GM11168 (cell line): ENCODE data around the gene SPINT2.

Experiments
- in situ Hi-C: fragments of 300-500 bp; cut with MboI; formaldehyde crosslinking; loops from one replicate; pipeline ENCODE4 v1.12.0; 2022; ENCODE audit warnings: low sequenced_read_pairs; ENCODE audit not compliant: unreplicated experiment

Gene SPINT2

DNA sequence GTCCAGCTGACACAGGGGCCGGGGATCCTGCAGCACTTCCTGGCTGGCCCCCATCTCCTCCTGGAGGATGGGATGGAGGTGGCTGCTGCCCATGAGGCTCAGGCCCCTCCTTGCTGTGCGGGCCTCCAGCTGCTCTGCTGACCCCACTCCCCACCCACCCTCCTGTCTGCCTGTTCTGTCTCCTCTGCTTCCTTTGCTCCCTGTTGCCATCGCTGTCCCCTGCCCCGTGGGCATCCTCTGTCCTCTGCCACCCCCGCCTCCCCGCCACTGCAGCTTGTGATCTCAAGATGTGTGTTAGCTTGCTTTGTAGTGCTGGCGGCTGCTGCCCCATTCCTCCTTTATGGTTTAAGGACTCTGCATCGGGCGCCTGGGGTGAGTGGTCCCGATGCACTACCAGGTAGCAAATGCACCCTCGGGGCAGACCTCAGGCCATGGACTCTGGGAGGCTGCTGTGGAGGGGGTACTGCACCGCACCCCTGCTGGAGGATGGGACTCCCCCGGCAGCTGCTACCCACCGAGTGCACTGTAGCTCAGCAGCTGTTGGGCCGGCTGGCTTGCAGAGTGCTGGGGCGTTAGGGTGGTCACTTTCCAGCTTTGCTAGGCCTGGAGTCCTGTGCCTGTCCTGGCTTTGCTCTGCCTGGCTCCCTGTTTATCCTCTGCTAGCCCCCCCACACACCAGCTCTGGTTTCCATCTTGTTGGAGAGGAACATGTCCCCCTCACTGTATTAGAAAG is 23.9 kb downstream of the SPINT2 start:
- in situ Hi-C loops = no loop called here

DNA sequence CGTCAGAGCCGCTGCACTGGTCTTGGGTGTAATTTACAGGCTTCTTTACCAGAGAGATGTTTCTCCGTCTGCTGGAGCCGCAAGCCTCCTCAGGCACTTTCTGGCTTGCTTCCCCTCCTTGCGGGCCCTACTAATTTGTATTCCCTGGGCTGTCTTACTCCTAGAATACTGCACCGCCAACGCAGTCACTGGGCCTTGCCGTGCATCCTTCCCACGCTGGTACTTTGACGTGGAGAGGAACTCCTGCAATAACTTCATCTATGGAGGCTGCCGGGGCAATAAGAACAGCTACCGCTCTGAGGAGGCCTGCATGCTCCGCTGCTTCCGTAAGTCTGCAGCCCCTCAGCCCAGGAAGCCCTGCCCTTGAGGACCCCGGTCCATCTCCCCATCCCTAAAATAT is 25.6 kb downstream of the SPINT2 start:
- in situ Hi-C loops = no loop called here

DNA sequence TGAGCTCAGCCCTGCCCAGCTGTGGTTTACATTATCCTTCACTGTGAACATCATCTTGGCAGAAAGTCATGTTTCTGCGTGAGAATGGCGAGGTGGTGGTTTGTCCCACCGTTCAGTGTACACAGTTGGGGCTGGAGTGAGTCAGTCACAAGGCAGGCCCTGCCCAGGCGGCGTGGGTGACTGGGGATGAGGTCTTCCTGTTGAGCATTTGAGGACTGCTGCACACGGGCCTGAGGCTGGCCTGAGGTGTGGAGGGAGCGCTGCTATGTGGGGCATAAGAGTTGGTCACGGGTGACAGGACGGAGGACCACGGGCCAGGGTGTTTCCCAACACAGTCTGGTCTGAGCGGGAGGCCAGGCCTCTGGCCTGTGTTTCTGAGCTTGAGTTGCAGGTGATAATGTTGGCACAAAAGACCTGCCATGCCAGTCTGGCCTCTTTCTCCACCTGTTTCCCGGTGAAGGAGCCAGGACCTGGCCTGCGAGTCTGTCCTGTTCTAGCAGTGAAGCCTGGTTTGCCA is 26.3 kb downstream of the SPINT2 start:
- in situ Hi-C loops = no loop called here

DNA sequence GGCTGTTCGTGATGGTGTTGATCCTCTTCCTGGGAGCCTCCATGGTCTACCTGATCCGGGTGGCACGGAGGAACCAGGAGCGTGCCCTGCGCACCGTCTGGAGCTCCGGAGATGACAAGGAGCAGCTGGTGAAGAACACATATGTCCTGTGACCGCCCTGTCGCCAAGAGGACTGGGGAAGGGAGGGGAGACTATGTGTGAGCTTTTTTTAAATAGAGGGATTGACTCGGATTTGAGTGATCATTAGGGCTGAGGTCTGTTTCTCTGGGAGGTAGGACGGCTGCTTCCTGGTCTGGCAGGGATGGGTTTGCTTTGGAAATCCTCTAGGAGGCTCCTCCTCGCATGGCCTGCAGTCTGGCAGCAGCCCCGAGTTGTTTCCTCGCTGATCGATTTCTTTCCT is 27.5 kb downstream of the SPINT2 start:
- in situ Hi-C loops = no loop called here

DNA sequence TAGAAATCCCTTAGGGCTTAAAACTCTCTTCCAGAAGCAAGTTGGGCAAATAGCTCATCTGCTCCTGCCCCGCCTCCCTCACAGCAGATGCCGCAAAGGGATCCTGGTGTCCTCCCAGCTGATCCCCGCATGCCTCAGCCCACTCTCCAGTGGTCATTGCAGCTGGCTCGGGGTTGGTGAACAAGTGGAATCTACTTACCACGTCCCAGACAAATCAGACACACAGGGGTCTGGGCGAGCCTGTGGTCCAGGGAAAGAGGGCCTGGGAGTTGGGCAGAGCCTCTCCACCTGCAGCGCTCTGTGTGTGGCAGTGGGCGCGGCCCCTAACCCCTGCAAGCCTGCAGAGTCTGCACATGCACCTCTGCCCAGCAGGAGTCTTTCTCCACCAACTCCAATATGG is 28.9 kb downstream of the SPINT2 start:
- in situ Hi-C loops = no loop called here

DNA sequence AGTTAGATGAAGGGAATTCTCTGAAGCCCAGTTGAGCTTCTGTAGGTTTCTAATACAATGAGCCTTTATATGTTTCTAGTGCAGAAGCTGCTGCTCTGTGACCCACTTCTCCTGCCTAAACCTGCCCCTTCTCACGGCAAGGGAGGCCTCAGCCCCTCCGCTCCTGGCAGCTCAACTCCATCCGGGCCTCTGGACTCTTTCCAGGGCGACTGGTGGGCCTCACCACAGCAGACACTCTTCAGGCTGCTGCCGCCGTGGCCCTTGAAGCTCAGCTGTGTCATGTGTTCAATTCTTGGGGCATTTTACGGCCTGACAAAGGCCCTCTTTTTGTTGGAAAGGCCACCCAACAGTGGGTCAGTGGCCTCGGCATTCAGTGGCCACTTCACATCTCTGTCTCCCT is 29.7 kb downstream of the SPINT2 start:
- in situ Hi-C loops = no loop called here

DNA sequence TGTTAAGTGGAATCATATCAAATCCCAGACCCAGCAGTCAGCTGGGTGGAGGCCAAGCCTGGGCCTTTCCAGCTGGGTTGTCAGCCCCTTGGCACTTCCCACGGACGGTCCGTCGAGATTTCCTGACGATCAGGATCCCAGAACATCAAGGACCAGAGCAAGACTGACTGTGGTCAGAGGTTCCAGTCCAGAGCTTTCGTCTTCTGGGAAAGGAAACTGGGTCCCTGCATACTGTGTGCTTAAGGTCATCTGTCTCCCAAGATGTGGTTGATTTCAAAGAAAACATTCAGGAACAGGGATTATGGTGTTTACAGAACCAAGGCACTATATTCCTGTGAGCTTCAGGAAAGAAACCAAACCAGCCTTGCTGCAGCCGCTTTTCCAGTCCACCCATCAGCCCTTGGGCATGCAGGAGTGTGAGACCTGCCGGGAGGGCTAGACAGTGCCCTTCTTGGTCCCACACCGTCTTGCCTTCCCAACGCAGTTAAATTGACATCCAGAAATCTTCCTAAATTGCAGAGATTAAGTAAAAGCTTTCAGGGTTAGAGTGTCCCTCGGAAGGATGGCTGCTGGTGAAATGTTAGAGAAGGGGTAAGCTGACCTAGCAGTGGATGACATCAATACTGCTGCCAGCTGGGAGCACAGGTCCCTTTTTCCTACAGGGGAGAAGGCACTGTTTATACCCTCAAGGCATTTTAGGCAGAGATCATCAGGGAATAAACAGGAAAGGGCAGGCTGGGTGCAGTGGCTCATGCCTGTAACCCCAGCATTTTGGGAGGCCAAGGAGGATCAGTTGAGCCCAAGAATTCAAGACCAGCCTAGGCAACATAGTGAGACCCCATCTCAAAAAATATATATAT is 34.7 kb downstream of the SPINT2 start:
- in situ Hi-C loops = no loop called here

DNA sequence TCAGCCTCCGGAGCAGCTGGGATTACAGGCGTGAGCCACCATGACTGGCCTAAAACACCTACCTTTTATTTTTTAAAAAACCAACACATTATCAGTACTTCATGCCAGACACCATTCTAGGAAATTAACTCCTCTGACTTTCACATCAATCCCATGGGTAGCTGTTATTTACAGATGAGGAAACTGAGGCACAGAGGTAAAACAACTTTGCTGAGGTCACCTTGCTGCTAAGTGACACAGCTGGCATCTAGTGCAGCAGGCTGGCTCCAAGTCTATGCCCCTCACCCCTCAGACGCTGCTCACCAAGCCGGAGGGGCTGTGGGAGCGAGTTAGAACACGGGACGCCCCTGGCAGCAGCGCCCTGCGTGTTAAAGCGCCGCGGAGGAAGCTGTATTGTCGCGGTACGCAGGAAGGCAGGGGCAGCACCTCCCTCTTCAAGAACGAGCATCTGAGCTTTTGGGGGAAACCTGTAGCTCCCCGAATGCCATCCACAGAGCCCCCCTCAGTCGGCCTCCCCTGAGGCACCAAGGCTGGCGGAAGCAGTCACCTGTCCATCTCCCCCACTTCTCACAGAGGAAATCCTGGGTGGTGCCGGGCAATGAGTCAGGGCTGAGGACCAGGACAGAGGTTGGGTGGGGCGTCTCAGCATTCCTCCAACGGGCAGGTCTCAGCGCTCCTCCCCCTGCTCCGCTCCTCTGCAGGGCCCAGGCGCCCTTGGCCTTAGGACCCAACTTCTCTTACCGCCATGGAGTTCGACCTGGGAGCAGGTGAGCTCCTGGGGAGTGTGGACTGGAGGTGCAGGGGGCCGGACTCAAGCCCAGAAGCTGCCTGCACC is 39.4 kb downstream of the SPINT2 start, which contains the start of gene C19orf33:
C19orf33 (plus strand) TSS at position 735 of the 835 bp plus-strand sequence; CDS start at position 746, 11 bp downstream.
- in situ Hi-C loops = no loop called here

DNA sequence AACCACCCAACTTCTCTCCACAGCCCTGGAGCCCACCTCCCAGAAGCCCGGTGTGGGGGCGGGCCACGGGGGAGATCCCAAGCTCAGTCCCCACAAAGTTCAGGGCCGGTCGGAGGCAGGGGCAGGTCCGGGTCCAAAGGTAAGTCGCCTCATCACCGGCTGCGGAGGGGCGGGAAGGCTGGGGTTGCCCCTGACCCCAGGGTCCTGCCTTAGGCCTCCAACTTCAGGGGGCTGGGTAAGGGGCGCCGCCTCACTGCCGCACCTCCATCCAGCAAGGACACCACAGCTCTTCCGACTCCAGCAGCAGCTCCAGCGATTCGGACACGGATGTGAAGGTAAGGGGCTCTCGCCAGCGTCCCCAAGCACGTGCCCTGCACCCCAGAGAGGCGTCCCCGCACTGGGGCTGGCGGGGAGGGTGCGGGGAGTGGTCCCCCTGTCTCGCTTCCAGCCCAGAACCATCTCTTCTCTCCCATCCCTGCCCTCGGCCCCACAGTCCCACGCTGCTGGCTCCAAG is 40.0 kb downstream of the SPINT2 start:
- in situ Hi-C loops = no loop called here

DNA sequence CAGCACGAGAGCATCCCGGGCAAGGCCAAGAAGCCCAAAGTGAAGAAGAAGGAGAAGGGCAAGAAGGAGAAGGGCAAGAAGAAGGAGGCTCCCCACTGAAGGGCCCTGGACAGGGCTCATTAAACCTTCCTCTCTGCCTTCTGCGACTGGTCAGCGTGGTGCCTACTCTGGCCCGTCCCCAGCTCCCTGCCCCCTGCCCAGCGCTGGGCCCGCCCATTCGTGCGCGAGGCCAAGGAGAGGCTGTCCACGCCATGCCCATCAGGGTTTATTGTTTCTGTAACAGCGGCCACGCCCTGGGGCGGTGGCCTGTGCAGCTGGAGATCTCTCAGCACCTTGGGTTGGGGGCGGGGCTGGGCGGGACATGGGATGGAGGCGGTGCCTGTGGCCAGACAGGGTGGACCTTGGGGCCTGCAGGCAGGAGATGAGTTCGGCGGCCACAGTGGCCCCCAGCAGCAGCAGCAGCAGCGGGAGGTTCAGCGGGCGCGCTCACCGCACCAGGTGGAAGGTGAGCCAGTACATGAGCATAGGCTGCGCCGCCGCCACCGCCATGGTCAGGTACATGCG is 40.6 kb downstream of the SPINT2 start:
- in situ Hi-C loops = no loop called here

DNA sequence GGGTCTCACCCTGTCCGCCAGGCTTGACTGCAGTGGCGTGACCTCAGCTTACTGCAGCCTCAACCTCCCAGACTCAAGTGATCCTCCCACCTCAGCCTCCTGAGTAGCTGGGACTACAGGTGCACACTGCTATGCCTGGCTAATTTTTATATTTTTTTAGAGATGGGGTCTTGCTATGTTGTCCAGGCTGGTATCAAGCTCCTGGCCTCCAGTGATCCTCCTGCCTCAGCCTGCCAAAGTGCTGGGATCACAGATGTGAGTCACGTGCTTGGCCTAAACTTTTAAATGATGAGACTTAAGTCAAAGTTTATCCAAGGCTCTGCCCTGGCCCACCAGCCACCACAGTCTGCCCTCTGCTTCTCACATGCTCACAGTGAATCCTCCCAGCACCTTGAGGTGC is 41.9 kb downstream of the SPINT2 start:
- in situ Hi-C loops = no loop called here

DNA sequence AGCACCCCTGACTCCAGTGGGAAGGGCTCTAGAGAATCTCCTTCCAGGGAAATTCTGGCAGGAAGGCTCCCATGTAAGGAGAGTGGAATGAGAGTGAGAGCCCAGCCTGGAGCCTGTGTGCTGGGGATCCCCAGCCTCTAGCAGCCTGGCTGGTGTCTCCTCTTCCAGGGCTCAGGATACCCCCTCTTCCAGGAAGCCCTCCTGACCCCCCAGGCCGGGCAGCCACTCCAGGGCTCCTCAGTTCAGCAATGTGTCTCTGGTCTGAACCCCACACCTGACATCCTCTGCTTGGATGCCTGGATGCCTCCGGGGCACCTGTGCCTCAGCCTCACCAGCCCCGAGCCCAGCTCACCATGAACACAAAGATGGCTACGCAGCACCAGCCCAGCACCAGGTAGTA is 42.7 kb downstream of the SPINT2 start:
- in situ Hi-C loops = no loop called here

DNA sequence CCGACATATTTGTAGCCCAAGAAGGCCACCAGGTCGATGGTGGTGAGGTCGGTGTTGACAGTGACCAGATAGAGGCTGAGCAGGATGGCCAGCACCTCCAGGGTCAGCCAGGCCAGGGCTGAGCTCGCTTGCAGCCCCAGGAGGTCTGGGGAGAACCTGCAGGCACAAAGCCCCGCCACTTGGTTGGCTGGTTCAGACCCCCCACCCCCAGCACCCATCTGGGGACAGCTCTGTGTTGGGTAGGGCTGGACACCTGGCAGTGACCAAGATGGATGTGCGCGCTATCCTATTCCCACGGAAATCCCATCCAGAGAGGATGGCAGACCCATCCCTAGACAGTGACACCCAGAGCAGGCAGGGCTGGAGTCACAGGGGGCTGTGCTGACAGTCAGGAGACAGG is 43.2 kb downstream of the SPINT2 start:
- in situ Hi-C loops = no loop called here

DNA sequence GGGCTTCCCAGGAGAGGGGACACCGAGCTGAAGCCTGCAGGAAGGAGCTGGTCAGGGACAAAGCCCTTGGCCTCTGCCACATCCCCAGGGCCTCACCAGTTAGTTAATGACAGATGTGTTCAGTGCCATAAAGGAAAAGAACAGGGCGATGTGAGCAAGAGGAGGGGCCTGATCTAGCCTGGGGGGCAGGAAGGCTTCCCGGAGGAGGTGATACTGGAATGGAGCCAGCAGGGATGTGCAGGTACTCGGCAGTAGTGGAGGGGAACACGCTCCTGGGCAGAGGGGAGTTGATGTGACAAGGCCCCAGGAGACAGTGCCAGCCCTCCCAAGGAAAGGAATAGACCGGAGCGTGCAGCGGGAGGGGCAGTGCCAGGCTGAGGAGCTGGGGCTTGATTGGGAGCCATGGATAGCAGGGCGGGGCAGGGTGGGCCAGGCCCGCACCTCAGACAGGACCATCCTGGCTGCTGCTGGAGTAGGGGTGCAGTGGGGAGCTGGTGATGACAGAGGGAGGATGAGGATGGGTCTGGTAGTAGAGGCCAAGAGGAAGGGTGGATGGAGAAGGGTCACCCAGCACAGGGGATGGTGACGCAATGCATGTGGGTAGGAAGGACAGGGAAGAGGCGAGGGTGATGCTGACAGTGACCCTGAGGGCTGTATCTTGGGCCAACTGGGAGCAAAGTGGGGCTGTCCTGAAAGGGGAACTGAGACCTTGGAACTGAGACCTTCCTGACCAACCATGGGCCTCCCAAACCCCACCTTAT is 43.8 kb downstream of the SPINT2 start:
- in situ Hi-C loops = no loop called here

DNA sequence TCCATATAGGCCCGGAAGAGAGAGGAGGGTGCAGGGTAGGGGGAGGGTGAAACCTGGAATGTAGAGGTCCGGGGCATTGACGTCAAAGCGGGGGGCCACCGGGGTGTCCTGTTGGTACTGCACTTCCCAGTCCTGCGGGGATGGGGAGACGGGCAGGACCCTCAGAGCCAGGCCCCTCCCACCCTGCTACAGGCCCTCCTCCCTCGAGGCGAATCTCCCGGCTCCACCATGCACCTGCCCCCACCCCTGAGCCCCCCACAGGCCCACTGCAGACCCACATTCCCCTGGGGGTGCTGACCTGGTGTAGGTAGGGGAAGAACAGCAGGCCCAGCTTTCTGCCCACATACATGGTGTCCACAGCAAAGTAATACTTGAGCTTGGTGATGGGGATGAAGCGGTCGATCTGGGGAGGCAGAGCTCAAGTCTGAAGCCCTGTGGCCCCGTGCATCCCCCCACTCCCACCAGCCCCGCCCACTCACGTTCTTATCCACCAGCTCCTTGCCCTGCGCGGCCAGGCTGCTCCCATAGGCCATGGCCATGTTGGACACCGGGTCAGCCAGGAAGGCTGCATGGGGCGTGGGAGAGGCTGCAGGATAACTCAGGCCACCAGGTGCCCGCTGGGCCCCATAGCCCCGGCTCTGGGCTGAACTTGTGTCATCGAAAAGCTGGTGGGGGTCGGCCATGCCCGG is 44.7 kb downstream of the SPINT2 start:
- in situ Hi-C loops = no loop called here

DNA sequence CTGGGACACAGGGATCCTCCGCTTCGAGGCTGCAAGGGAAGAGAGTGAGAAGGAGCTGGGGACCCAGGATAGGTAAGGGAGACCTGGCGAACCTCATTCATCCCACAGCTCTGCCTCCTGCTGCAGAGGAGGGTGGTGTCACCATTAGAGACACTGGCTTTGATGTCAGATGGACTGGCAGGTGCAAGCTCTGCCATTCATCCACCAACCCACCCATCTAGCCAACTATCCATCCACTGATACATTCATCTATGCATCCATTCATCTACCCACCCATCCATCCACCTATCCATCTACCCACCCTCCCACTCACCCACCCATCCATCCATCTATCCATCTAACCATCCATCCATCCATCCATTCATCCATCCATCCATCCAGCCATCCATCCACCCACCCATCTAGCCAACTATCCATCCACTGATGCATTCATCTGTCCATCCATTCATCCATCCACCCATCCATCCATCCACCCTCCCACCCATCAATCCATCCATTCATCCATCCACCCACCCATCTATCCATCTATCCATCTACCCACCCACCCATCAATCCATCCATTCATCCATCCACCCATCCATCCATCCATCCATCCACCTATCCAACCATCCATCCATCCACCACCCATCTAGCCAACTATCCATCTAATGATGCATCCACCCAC is 45.4 kb downstream of the SPINT2 start:
- in situ Hi-C loops = no loop called here

DNA sequence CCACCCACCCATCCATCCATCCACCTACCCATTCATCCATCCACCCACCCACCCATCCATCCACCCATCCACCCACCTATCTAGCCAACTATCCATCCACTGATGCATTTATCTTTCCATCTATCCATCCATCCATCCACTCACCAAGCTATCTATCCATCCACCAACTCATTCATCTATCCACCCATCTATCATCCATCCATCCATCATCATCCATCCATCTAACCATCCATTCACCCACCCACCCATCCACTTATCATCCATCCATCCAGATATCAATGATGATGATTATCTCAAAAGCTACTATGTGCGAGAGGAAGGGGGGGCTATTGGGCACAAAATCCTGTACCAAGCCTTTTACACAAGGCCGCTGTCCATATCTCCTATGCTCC is 45.9 kb downstream of the SPINT2 start:
- in situ Hi-C loops = no loop called here

DNA sequence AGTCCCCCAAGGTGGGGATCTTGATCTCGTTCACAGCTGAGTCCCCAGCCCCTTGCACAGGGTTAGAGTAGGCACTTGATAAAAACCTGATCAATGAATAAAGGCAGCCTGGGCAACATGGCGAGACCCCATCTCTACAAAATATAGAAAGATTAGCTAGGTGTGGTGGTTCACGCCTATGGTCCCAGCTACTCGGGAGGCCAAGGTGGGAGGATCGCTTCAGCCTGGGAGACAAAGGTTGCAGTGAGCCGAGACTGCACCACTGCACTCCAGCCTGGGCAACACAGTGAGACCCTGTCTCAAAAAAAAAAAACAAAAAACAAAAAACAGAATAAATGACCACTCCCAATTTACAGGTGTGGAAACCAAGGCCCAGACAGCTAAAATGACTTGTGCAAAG is 46.6 kb downstream of the SPINT2 start:
- in situ Hi-C loops = no loop called here
